Measurements from ENCODE around the gene MEGF6. TPM values are rescaled to one million over a fixed set of nuclear protein-coding genes. Genes with fewer than 3 reads are reported as not detected.

Gene MEGF6
- total and polyA plus RNA-seq, 7 donors: 0.67 to 5.5 (median 3.7) TPM

DNA sequence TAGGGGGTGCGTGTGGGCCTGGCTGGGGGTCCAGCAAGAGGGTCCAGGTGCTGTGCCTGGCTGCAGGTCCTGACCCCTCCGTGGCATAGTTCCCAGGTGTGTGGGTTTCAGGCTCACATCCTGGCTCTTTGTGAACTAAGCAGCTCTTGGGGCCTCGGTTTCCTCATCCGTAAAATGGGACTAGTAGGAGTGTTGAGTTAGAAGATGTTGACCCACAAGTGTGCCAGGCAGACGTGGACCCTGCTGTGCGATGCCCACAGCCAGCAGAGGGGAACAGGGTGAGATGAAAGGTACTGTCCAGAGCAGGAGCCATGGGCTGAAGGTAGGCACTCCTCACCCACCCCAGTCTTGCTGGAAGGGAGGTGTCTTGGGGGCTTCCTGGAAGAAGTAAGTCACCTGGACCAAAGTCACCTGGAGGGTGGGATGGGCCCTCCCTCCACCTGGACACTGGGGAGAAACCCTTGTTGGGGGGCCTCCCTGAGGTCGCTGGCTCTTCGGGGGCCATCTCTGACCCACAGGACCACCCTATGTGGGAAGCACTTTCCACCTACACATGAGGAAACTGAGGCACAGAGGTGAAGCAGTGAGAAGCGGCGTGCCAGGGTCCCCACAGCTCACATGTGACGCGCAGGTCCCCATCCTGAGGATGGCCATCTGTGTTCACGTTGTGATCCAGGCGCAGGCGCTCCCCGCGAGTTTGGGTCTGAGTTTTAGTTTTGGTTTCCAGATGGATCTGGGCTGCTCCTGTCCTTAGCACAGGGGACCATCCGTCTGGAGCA is 155.4 kb downstream of the MEGF6 start:
- intact Hi-C loops (cut with DNase I): no loop called here
- ATAC-seq (no peak), DNase-seq (peak; percentile 6 to 29)
- TF ChIP-seq, protein P1, sequence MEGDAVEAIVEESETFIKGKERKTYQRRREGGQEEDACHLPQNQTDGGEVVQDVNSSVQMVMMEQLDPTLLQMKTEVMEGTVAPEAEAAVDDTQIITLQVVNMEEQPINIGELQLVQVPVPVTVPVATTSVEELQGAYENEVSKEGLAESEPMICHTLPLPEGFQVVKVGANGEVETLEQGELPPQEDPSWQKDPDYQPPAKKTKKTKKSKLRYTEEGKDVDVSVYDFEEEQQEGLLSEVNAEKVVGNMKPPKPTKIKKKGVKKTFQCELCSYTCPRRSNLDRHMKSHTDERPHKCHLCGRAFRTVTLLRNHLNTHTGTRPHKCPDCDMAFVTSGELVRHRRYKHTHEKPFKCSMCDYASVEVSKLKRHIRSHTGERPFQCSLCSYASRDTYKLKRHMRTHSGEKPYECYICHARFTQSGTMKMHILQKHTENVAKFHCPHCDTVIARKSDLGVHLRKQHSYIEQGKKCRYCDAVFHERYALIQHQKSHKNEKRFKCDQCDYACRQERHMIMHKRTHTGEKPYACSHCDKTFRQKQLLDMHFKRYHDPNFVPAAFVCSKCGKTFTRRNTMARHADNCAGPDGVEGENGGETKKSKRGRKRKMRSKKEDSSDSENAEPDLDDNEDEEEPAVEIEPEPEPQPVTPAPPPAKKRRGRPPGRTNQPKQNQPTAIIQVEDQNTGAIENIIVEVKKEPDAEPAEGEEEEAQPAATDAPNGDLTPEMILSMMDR (IDR thresholded peaks at IDR 0.05): no peak
- WGBS, 3 donors: 90 to 91% (median 90%) methylated on average over 18 of the region's 18 CpGs
- Histone ChIP-seq H3K27ac (no peak overlapping the region), H3K4me1 (peaks cover 46% of the 10 kb centered on the region), H3K27me3 (ENCODE audit: insufficient read depth in 3 of 3, low read length in 2 of 3) (peaks cover 0 to 8% (median 0%) of the 10 kb centered on the region in 3 donors), H3K36me3 (ENCODE audit: insufficient read depth in 1 of 2, low read depth in 1 of 2) (no peaks in the 10 kb centered on the region), H3K4me3 (no peak overlapping the region), H3K9me3 (no peaks in the 10 kb centered on the region)

DNA sequence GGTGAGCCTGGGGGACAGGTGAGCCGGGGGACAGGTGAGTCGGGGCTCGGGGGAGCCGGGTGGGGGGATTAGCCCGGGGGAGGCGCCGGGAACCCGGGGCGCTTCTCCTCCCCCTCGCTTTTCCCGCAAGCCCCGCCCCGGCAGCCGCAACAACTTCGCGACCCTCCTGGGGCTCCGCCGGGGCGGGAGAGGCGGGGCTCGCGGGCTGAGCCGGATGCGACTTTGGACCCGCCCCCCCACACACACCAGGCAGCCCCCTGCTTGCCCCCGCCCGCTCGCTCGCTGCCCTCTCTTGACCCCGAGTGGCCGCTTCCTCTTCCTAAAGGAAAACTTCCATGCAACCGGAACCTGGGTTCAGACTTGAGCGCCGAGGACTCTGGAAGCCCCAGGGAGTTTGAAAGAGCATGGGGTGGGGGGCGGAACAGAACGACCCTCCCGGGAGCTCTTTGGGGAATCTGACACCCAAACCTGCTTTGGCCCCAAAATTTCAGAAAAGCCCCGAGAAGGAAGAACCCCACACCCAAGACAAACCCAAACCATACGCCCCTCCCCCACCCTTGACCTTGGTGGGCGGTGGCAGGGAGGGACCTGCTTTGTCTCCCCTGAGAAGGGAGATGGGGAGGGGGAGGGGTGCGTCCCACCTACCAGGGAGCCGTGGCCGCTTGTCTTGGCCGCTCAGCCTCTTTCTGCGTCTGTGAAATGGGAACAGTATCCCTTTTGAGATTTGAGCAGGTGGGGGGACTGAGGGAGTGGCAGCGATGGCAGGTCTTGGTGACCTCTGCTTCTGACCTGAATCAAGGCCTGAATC is 156.3 kb downstream of the MEGF6 start:
- ATAC-seq (no peak), DNase-seq (peak; percentile 46 to 62)
- peak overlapping the region; percentile 66 for H3K4me3 ChIP-seq
- TF ChIP-seq, protein P1 (IDR thresholded peaks at IDR 0.05): no peak
- peaks cover 38% of the 10 kb centered on the region for H3K4me1 ChIP-seq
- no peaks in the 10 kb centered on the region for H3K36me3 ChIP-seq (ENCODE audit: insufficient read depth in 1 of 2, low read depth in 1 of 2)
- H3K9me3 ChIP-seq: no peaks in the 10 kb centered on the region
- no peak overlapping the region for H3K27ac ChIP-seq
- intact Hi-C loops (cut with DNase I): loop anchor here in 1 of 2 donors (5.0 kb wide), 1 partner anchor 267 kb away; no protein-coding TSS in a partner anchor
- WGBS, 3 donors: 14 to 21% (median 21%) methylated on average over 27 to 46 of the region's 46 CpGs
- H3K27me3 ChIP-seq (ENCODE audit: insufficient read depth in 3 of 3, low read length in 2 of 3): peaks cover 0 to 8% (median 0%) of the 10 kb centered on the region in 3 donors

DNA sequence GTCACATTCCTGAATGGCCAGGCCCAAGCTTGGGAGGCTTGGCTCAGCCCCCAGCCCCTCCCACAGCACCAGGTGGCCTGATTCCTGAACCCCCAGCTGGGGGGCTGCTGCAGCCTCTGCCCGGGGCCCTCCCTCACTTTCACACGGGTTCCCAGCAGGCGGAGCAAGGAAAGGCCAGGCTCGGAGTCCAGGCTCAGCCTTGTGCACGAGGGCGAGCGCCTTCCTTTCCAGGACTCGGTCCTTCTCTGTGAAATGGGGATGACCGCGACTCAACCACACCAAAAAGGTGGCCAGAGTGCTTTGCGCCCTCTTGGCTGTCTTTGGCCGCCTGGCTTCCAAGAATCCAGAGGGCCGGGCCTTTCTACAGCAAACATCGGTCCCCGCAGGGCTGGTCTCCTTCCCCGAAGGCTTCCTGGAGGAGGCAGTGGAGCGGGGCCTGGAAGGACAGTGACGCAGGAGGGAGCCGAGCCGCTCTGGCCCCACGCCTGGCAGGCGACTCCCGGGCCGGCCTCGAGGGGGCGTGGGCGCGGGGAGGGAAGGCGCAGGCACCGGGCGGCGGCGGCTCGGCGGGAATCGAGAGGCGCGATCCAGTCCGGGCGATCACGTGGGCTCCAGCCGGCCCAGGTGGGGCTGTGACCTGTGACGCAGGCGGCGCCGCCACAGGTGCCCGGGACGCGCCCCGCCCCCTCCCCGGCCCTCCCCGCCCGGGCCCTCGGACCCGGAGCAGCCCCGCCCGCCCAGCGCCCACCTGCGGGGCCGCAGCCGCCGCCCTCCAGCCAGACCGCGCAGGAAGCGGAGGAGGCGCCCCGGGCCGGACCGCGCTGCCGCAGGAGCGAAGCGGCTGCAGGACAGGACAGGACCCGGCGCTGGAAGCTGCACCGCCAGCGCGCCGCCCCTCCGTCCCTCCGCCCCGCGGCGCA is 157.2 kb downstream of the MEGF6 start, which contains the start of gene ARHGEF16:
Gene ARHGEF16 (plus strand): TSS at position 775 of the 920 bp plus-strand sequence. CDS start 8,420 bp downstream, outside the sequence.
- intact Hi-C loops (cut with DNase I): loop anchor here (1.0 to 5.0 kb wide), 4 partner anchors 30 to 268 kb away; no protein-coding TSS in a partner anchor
- 5 to 11% (median 7%) methylated on average over 36 to 84 of the region's 84 CpGs for WGBS, 3 donors

More for the DNA sequence above, 157.2 kb downstream of the MEGF6 start, which contains the start of gene ARHGEF16:
- Histone ChIP-seq H3K36me3 (ENCODE audit: insufficient read depth in 1 of 2, low read depth in 1 of 2) (no peaks in the 10 kb centered on the region), H3K4me1 (peaks cover 29% of the 10 kb centered on the region), H3K9me3 (no peaks in the 10 kb centered on the region), H3K27ac (no peak within 1 kb of the TSS), H3K27me3 (ENCODE audit: insufficient read depth in 3 of 3, low read length in 2 of 3) (peaks cover 0 to 8% (median 0%) of the 10 kb centered on the region in 3 donors), H3K4me3 (peak within 1 kb of the TSS; percentile 66)
- TF ChIP-seq, protein P1 (IDR thresholded peaks at IDR 0.05): peak; percentile 43
- DNase-seq: peak; percentile 60 to 76
- peak; percentile 60 to 87 (median 71) for ATAC-seq
